ENCODE results near the gene BTK.

The BTK gene

GRCh38 chrX:101407748-101408531 is 21.9 kb upstream of the BTK start, which contains the start of the genes GLA and HNRNPH2:
TSS of gene GLA (minus strand) at chrX:101407925. CDS start at chrX:101407903, 22 bp downstream.
TSS of gene HNRNPH2 (plus strand) at chrX:101408222. CDS start at chrX:101411989, 3,767 bp downstream.
- H3K79me2 ChIP-seq (ENCODE audit: control insufficient read depth, low read length): peaks cover 88% of the 10 kb centered on the region
- peaks cover 30% of the 10 kb centered on the region for H3K36me3 ChIP-seq (ENCODE audit: control insufficient read depth, low read length)
- TF ChIP-seq CTCF (IDR thresholded peaks at IDR 0.05; ENCODE audit: low read depth, low read length, poor library complexity, severe bottlenecking): no peak
- H3K27ac ChIP-seq (ENCODE audit: low read depth, low read length): peak within 1 kb of the TSS; percentile 80
- peaks cover 21% of the 10 kb centered on the region for H3K4me1 ChIP-seq (ENCODE audit: control insufficient read depth, low read length)
- no peaks in the 10 kb centered on the region for H3K27me3 ChIP-seq (ENCODE audit: control insufficient read depth, low read length)
- H3K4me3 ChIP-seq (ENCODE audit: low read length): peak within 1 kb of the TSS; percentile 79
- no peaks in the 10 kb centered on the region for H3F3A ChIP-seq (ENCODE audit: control insufficient read depth, insufficient read depth)
- H3K9me2 ChIP-seq (replicated peaks; ENCODE audit: control insufficient read depth, low read length): no peaks in the 10 kb centered on the region
- no peaks in the 10 kb centered on the region for H4K20me1 ChIP-seq (ENCODE audit: control insufficient read depth, insufficient read depth, low read depth, low read length)
- H3K4me2 ChIP-seq (ENCODE audit: low read length): peak within 1 kb of the TSS; percentile 79
- H3K9me3 ChIP-seq (ENCODE audit: control insufficient read depth, insufficient read depth, low read length): no peaks in the 10 kb centered on the region

- TF ChIP-seq EZH2phosphoT487 (IDR thresholded peaks at IDR 0.05; ENCODE audit: borderline replicate concordance, low read length): no peak
- TF ChIP-seq CTCF (IDR thresholded peaks at IDR 0.05; ENCODE audit: low read depth, low read length, poor library complexity, severe bottlenecking): no peak
- peak overlapping the region; percentile 79 for H3K4me2 ChIP-seq (ENCODE audit: low read length)
Observed at GRCh38 chrX:101407167-101407747, 21.3 kb upstream of the BTK start.

GRCh38 chrX:101399825-101400224 is 13.8 kb upstream of the BTK start:
- Histone ChIP-seq H3K27ac (ENCODE audit: low read depth, low read length) (no peak overlapping the region), H3K4me2 (ENCODE audit: low read length) (no peak overlapping the region), H3K27me3 (ENCODE audit: control insufficient read depth, low read length) (no peaks in the 10 kb centered on the region), H3K9me3 (ENCODE audit: control insufficient read depth, insufficient read depth, low read length) (no peaks in the 10 kb centered on the region), H4K20me1 (ENCODE audit: control insufficient read depth, insufficient read depth, low read depth, low read length) (no peaks in the 10 kb centered on the region), H3F3A (ENCODE audit: control insufficient read depth, insufficient read depth) (peaks cover 41% of the 10 kb centered on the region), H3K79me2 (ENCODE audit: control insufficient read depth, low read length) (peaks cover 10% of the 10 kb centered on the region), H3K36me3 (ENCODE audit: control insufficient read depth, low read length) (peaks cover 52% of the 10 kb centered on the region), H3K4me1 (ENCODE audit: control insufficient read depth, low read length) (no peaks in the 10 kb centered on the region), H3K9me2 (replicated peaks; ENCODE audit: control insufficient read depth, low read length) (no peaks in the 10 kb centered on the region), H3K4me3 (ENCODE audit: low read length) (no peak overlapping the region)
- TF ChIP-seq CTCF (IDR thresholded peaks at IDR 0.05; ENCODE audit: low read depth, low read length, poor library complexity, severe bottlenecking) (no peak), EZH2phosphoT487 (IDR thresholded peaks at IDR 0.05; ENCODE audit: borderline replicate concordance, low read length) (no peak)

More at GRCh38 chrX:101407167-101407747, 21.3 kb upstream of the BTK start:
- Histone ChIP-seq H3K9me3 (ENCODE audit: control insufficient read depth, insufficient read depth, low read length) (no peaks in the 10 kb centered on the region), H3K36me3 (ENCODE audit: control insufficient read depth, low read length) (peaks cover 26% of the 10 kb centered on the region), H3K27me3 (ENCODE audit: control insufficient read depth, low read length) (no peaks in the 10 kb centered on the region), H3K4me1 (ENCODE audit: control insufficient read depth, low read length) (peaks cover 14% of the 10 kb centered on the region), H3K9me2 (replicated peaks; ENCODE audit: control insufficient read depth, low read length) (no peaks in the 10 kb centered on the region), H3K27ac (ENCODE audit: low read depth, low read length) (peak overlapping the region; percentile 47), H3K4me3 (ENCODE audit: low read length) (peak overlapping the region; percentile 79), H3F3A (ENCODE audit: control insufficient read depth, insufficient read depth) (no peaks in the 10 kb centered on the region), H3K79me2 (ENCODE audit: control insufficient read depth, low read length) (peaks cover 82% of the 10 kb centered on the region), H4K20me1 (ENCODE audit: control insufficient read depth, insufficient read depth, low read depth, low read length) (no peaks in the 10 kb centered on the region)
